ENCODE data around the gene VASN. TPM values are rescaled to one million over a fixed set of nuclear protein-coding genes. Genes with fewer than 3 reads are reported as not detected.
"Not testable (repeated sequence)": the region's sequence is repeated elsewhere in the genome, so short reads cannot be mapped to it uniquely, and the experiment has no call there.

The VASN gene
- polyA plus RNA-seq, 1 donor, result 13.7 TPM

- no peak for DNase-seq (ENCODE audit: low read depth)
These were observed 12.2 kb downstream of the VASN start for GRCh38 chr16:4383591-4384444.

GRCh38 chr16:4384509-4384942 lies 12.9 kb downstream of the VASN start:
- no peak for DNase-seq (ENCODE audit: low read depth)

DNA sequence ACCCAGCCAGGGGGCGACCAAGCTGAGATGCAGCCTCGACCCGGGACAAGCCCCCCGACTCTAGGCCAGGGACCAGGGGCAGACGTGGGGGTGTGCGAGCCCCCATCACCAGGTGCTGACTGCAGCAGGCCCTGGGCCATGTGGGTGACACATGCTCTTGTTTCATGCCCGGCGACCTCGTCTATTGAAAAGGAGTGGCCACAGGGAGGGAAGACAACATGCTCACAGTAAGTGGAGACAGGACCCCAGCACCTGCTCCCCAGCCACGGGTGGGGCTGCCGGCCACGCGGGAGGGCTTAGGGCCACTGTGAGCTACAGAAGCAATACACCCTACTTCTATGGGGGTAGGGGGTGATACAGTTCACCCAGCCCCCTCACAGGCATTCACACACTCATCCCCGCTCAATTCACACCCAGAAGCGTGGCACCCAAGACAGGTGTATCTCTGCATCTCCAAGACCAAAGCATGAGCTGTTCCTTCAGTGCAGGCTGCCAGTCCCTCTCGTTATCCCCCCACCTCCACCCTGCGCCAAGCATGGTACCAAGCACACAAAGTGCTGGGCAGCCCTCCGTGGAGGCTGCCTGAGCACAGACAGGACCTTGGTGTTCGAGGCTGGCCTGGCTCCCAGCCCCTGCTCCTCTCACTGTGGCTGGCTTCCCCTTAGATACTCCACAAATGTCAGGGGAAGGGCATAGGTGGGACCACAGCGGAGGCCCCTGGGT lies 13.6 kb downstream of the VASN start:
- no peak for DNase-seq (ENCODE audit: low read depth)

GRCh38 chr16:4385789-4386450 lies 14.3 kb downstream of the VASN start:
- no peak for DNase-seq (ENCODE audit: low read depth)

DNA sequence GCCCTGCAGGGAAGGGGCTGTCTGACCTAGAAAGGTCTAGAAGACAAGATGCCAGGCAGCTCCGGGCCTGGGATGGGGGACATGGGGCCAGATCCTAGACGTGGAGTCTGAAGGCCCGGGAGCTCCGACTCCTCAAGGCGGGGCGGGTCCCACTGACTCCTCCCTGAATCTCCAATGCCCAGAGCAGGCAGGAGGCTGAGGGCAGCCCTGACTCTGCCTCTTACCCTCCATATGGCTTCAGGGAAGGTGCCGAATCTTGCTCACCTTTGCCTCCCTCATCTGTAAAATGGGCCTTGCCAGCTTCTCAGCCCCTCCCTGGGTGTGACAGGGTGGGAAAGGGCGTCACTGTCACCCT lies 14.8 kb downstream of the VASN start:
- DNase-seq (ENCODE audit: low read depth), result no peak

- DNase-seq (ENCODE audit: low read depth), result no peak
These were observed 15.4 kb downstream of the VASN start for GRCh38 chr16:4386951-4387565.

DNA sequence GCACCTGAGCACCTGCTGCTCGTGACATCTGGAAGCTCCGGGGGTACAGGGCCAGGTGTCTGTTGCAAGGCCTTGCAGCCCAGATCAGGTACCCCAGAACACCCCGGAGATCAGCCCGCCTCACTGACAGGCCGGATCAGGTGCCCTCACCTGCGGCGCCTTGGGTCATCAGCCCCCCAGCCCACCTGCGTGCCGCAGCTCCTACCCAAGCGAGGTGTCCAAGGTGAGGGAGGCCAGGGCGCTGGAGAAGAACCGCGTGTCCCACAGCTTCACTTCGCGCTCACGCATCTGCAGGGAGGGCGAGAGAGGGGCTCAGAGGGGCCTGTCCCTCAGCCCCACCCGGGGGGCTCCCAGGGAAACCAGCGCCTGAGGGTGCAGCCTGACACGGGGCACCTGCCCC lies 16.1 kb downstream of the VASN start:
- DNase-seq (ENCODE audit: low read depth), result no peak

DNA sequence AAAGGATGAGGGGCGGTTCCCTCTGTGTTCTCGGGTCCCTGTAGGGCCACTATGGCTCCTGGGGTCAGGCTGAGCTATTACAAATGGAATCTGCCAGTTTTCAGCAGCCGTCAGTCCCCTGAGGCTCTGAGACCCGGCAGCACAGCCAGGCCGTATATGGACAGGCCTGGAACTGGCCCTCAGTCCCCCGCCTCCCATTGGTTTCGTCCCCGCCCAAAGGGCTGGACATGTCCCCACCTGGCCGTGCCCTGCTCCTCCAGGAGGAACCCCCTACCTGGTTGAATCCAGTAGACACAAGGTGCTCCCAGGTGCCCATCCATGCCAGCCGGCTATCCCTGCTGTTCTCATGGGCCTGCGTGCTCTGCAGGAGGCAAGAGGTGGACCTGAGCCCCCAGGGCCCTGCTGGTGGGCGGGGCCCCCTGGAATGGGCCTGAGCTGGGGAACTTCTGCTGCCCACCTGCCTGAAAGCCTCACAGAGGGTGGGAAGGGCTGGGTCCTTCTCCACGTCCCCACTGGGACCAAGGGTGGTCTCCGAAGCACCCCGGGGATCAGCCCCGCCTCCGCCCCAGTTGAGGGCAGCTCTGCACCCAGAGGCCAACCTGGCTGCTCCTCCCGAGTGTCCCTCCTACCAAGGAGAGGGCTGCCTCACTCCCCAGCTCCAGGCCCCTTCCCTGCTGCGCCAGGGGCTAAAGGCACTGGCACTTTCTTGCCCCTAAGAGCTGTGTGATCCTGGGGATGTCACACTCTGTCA lies 16.8 kb downstream of the VASN start:
- DNase-seq (ENCODE audit: low read depth), result no peak

DNA sequence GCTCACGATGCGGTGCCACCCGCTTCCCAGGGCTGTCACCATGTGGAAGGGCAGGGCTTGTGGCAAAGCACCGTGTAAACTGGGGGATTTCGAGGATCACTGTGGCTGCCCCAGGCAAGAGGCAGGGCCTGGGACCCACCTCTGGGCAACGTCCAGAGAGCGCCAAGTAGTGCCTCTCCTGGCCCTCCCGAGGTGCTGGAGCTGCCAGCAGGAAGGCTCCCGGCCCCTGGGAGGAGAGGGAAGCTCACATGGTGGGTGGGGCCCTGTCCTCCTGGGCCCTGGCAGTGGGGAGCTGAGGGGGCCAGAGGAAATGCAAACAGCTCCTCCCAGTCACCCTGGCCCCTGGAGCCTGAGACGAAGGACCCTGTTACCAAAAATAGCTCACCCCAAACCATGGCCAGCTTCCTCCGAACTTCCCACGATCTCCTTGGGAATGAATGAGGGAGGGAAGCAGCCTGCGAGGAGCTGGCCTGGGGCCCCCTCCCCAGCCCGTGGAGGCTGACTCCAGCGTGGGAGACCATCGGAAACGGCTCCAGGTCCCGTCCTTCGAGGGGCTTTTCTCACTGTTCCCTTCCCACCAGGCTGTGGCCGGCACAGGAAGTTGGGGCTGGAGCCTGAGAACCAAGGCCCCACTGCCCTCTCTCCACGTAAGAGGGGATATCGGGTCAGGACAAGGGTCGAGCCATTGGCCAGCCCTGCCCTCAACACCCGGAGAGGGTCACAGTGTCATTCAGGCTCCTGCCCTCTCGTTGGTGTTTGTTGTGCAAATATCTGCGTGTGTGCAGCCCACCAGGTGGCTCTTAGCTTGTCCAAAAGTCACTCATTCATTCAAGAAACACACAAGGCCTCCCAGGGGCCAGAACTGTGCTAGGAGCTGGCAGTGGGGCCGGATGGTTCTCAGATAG lies 17.7 kb downstream of the VASN start:
- DNase-seq (ENCODE audit: low read depth), result no peak

GRCh38 chr16:4390266-4391260 lies 18.9 kb downstream of the VASN start:
- no peak for DNase-seq (ENCODE audit: low read depth)

DNA sequence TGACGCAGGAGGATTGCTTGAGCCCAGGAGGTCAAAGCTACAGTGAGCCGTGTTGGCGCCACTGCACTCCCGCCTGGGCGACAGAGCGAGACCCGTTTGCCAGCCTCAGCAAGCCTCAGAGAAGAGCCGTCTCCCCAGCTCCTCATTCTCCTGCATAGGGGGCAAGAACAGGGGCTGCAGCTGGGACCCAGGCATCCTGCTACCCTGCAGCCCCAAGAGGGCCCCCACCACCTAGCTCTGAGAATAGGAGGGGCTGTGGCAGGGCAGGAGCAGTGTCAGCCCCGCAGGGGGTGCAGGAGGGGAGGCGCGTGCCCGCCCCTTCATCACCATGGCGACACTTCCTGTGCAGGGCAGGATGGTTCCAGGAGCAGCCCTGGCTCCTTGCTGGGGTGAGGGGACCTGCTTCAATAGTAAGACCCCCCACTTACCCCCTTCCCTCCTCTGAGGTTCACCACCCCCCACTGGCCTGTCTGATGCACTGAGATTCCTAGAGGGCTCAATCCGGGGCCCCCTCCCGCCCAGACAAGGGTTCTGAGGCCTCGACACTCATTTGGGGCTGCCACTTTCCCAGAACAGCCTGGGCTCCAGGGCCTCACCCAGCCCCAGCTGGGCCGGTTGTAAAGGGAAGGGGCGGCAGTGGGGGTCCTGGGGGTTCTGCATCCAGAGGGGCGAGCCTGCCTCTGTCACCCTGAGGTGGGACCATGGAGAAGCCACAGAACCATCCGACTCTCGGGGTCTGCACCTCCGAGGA lies 20.2 kb downstream of the VASN start:
- no peak for DNase-seq (ENCODE audit: low read depth)

DNA sequence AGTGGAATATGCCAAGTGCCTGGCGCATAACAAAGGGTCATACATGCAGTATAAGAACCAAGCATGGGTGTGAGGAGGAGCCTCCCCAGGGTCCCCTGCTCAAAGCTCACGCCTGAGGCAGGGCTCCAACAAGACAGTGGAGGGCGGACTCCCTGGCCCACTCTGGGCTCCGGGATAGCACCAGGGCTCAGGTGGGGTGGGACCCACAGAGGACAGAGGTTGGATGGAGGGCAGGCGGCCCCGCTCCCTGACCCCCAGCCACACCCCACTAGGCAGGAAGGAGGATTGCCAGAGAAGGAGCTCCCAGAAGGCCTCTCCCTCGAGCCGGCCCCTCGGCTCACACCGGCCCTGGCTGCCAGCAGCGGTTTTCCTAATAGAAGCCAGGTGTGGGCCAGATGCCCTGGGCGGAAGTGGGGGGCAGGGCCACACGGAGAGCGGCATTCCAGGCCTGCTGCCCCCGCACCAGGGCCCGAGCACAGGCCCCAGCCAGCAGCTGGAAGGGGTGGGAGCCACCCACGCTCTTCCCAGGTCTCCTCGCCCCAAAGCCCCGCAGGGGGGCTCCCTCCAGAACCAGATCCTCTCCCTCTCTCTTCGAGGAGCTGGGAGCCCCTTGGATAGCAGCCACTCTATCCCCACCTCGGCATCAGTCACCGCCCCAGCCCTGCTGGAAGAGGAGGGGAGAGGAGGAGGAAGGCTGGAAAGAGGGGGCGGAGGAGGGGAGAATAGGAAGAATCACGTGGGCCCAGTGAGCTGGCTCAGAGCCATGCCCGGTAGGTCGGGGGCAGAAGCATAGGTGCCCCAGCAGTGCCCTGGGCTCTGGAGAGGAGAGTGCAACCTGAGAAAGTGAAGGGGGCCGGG lies 21.0 kb downstream of the VASN start:
- no peak for DNase-seq (ENCODE audit: low read depth)

DNA sequence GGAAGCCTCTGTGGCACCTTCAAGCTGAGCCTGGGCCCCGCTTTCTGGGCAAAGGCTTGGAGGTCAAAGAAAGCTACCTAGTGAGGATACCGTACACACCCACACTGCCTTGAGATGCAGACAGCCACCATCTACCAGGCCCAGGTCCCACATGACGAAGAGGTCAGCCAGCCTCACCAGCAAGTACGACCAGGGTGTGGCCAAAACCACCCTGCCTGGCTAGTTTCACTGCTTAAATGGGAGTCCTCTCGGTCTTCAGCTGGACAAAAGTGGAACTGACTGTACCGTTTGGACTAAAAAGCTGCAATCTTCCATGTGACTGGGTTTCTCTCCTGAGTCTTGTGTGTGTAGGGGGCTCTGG lies 21.6 kb downstream of the VASN start:
- DNase-seq (ENCODE audit: low read depth), result no peak

- DNase-seq (ENCODE audit: low read depth), result not testable (repeated sequence)
These were observed 22.2 kb downstream of the VASN start for GRCh38 chr16:4393850-4394249.

DNA sequence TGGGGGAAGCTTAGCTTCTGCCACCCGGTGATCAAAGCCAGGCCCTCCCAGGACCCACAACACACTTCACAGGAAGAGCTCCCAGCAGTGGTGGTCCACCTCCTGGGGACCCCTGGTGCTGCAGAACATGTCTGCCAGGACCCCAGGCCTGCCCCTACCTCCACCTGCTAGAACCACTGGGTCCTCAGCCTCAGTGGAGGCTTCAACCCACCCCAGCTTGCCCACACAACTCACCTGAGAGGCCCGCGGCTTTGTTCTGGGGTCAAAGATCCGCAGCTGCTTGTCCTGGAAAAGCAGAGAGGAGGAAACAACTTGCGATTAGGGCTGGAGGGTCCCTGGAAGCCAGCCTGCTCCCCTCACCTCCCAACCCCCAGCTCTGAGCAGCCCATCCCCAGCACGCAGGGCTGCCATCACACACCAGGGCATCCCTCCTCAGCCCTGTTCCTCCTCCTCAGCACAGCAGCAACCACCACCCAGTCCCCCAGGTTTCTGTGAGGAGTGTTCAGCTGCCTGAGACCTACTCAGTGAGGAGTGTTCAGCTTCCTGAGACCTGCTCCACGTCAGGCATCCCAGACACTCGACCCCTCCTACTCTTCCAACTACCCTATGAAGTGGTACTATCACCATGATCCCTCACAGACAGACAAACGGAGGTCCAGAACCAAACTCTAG lies 23.5 kb downstream of the VASN start:
- no peak for DNase-seq (ENCODE audit: low read depth)

DNA sequence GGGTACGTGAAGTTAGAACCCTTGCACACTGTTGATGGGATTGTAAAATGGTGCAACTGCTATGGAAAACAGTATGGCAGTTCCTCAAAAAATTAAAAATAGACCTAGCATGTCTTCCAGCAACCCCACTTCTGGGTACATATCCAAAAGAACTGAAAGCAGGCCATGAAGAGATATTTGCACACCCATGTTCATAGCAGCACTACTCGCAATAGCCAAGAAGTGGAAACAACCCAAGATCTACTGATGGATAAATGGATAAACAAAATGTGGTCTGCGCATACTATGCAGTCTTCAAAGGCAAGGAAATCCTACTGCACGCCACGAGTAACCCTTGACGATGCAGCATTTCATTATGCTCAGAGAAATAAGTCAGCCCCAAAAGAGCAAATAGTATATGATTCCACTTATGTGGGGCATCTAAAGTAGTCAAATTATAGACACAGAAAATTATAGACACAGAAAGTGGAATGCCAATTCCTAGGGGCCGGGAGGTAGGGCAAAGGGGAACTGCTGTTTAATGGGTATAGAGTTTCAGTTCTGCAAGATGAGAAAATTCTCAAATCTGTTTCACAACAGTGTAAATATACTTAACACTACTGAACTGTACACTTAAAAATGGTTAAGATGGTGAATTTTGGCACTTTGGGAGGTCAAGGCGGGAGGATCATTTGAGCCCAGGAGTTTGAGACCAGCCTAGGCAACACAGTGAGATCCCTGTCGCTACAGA lies 27.5 kb downstream of the VASN start:
- DNase-seq (ENCODE audit: low read depth), result no peak

Data from forelimb muscle (tissue), 1 donor.